Activated CD8-positive, alpha-beta T cell treated with anti-CD3 and anti-CD28 coated beads, Interleukin-2, amount 10 ng/mL, durations not matched to agents 7 days and 5 days (primary cell): Measurements from ENCODE around the gene KCNH3. TPM values are rescaled to one million over a fixed set of nuclear protein-coding genes. Genes with fewer than 3 reads are reported as not detected.
A peak's percentile ranks its signal among the peaks of the same experiment; 100 is the strongest.

ENCODE experiments used
- ATAC-seq: fragments of 150-1000 bp; cut with Tn5 transposase; one replicate; pipeline ENCODE4 v1.10.0; 2021; ENCODE audit warnings: moderate library complexity
- CTCF ChIA-PET: fragments of 350-600 bp; sonication (Branson Sonifier 250); formaldehyde crosslinking; loops from one replicate; lab custom pipeline; 2021; ENCODE audit warnings: antibody characterized with exemption; lab: Charles Lee
- POLR2A ChIA-PET: fragments of 350-600 bp; sonication (Branson Sonifier 250); formaldehyde crosslinking; loops from one replicate; lab custom pipeline; 2021; ENCODE audit warnings: antibody characterized with exemption; lab: Charles Lee
- DNase-seq: peaks from one replicate; pipeline ENCODE4 v3.0.0-alpha.2; 2020
- H3K27ac Mint-ChIP-seq: one replicate; pipeline ENCODE4 v1.8.0; 2021; ENCODE audit warnings: mild to moderate bottlenecking, mixed read lengths
- H3K27me3 Mint-ChIP-seq: one replicate; pipeline ENCODE4 v1.8.0; 2021; ENCODE audit warnings: low read depth, mixed read lengths
- H3K36me3 Mint-ChIP-seq: one replicate; pipeline ENCODE4 v1.8.0; 2021; ENCODE audit warnings: low read depth, mixed read lengths
- H3K4me1 Mint-ChIP-seq: one replicate; pipeline ENCODE4 v1.8.0; 2021; ENCODE audit warnings: low read depth, mixed read lengths
- H3K4me3 Mint-ChIP-seq: one replicate; pipeline ENCODE4 v1.8.0; 2021; ENCODE audit warnings: mild to moderate bottlenecking, mixed read lengths
- H3K9me3 Mint-ChIP-seq: one replicate; pipeline ENCODE4 v1.8.0; 2022; ENCODE audit warnings: mixed read lengths; ENCODE audit not compliant: insufficient read depth
- total RNA-seq, 2 experiments: library from RNA; stranded (reverse); gene quantifications; one replicate each; pipeline ENCODE4 v1.2.3, GENCODE V29; 2021

Gene KCNH3
- total RNA-seq, 2 experiments from 2014 or later, result 5.1 to 5.3 TPM

GRCh38 chr12:49539406-49540228, 787 bp downstream of the KCNH3 start:
- Mint-ChIP-seq H3K36me3 (no peaks in the 10 kb centered on the region), H3K4me1 (peaks cover 38% of the 10 kb centered on the region), H3K4me3 (peak overlapping the region; percentile 57), H3K27ac (no peak overlapping the region), H3K9me3 (no peaks in the 10 kb centered on the region), H3K27me3 (peaks cover 47% of the 10 kb centered on the region)
- ChIA-PET POLR2A (interaction anchor here (1.1 to 1.6 kb wide), 3 partner anchors 25 to 142 kb away, joined by 3 to 5 read pairs (median 4); no protein-coding TSS in a partner anchor), CTCF (interaction anchor here (1.3 to 2.6 kb wide), 3 partner anchors 13 to 182 kb away, joined by 3 to 7 read pairs (median 4); partner anchors contain the start of gene FMNL3)
- no peak for DNase-seq
- ATAC-seq, result no peak

- H3K27me3 Mint-ChIP-seq, result peaks cover 43% of the 10 kb centered on the region
- ChIA-PET CTCF (interaction anchor here (1.2 kb wide), 1 partner anchor 12 kb away, joined by 3 read pairs; no protein-coding TSS in a partner anchor), POLR2A (interaction anchor here (1.1 kb wide), 1 partner anchor 27 kb away, joined by 5 read pairs; no protein-coding TSS in a partner anchor)
- H3K27ac Mint-ChIP-seq, result no peak overlapping the region
- H3K9me3 Mint-ChIP-seq, result no peaks in the 10 kb centered on the region
- DNase-seq (no peak), ATAC-seq (no peak)
- H3K4me3 Mint-ChIP-seq, result peak overlapping the region; percentile 40
- H3K4me1 Mint-ChIP-seq, result peaks cover 40% of the 10 kb centered on the region
- H3K36me3 Mint-ChIP-seq, result no peaks in the 10 kb centered on the region
These were observed 1.7 kb downstream of the KCNH3 start for GRCh38 chr12:49540229-49541139.

GRCh38 chr12:49541140-49541861, 2.5 kb downstream of the KCNH3 start:
- ATAC-seq (no peak), DNase-seq (no peak)
- peaks cover 35% of the 10 kb centered on the region for H3K27me3 Mint-ChIP-seq
- POLR2A ChIA-PET, result no interaction called here
- H3K36me3 Mint-ChIP-seq, result no peaks in the 10 kb centered on the region
- no peak overlapping the region for H3K4me3 Mint-ChIP-seq
- H3K4me1 Mint-ChIP-seq, result peaks cover 40% of the 10 kb centered on the region
- no peaks in the 10 kb centered on the region for H3K9me3 Mint-ChIP-seq
- H3K27ac Mint-ChIP-seq, result peak overlapping the region; percentile 32
- CTCF ChIA-PET, result interaction anchor here (1.2 kb wide), 1 partner anchor 11 kb away, joined by 3 read pairs; no protein-coding TSS in a partner anchor

GRCh38 chr12:49541911-49542505, 3.2 kb downstream of the KCNH3 start:
- Mint-ChIP-seq H3K27me3 (peaks cover 29% of the 10 kb centered on the region), H3K27ac (no peak overlapping the region), H3K9me3 (no peaks in the 10 kb centered on the region), H3K4me1 (peaks cover 40% of the 10 kb centered on the region), H3K36me3 (no peaks in the 10 kb centered on the region), H3K4me3 (no peak overlapping the region)
- no peak for DNase-seq
- ChIA-PET POLR2A (no interaction called here), CTCF (no interaction called here)
- ATAC-seq, result no peak

GRCh38 chr12:49542592-49543160, 3.8 kb downstream of the KCNH3 start:
- Mint-ChIP-seq H3K4me1 (peaks cover 42% of the 10 kb centered on the region), H3K9me3 (no peaks in the 10 kb centered on the region), H3K27me3 (peaks cover 30% of the 10 kb centered on the region), H3K36me3 (no peaks in the 10 kb centered on the region), H3K4me3 (peak overlapping the region; percentile 1), H3K27ac (peak overlapping the region; percentile 77)
- CTCF ChIA-PET, result interaction anchor here (1.5 to 1.8 kb wide), 2 partner anchors 11 to 37 kb away, joined by 4 to 5 read pairs; no protein-coding TSS in a partner anchor
- no peak for DNase-seq
- POLR2A ChIA-PET, result no interaction called here
- no peak for ATAC-seq

- H3K36me3 Mint-ChIP-seq, result no peaks in the 10 kb centered on the region
- peaks cover 46% of the 10 kb centered on the region for H3K4me1 Mint-ChIP-seq
- peak overlapping the region; percentile 77 for H3K27ac Mint-ChIP-seq
- POLR2A ChIA-PET, result no interaction called here
- peaks cover 28% of the 10 kb centered on the region for H3K27me3 Mint-ChIP-seq
- H3K4me3 Mint-ChIP-seq, result peak overlapping the region; percentile 1
- CTCF ChIA-PET, result interaction anchor here (1.5 to 1.8 kb wide), 2 partner anchors 11 to 37 kb away, joined by 4 to 5 read pairs; no protein-coding TSS in a partner anchor
- no peak for DNase-seq
- H3K9me3 Mint-ChIP-seq, result no peaks in the 10 kb centered on the region
- no peak for ATAC-seq
These were observed 4.5 kb downstream of the KCNH3 start for GRCh38 chr12:49543221-49543913.

- DNase-seq (no peak), ATAC-seq (no peak)
- Mint-ChIP-seq H3K9me3 (no peaks in the 10 kb centered on the region), H3K4me3 (no peak overlapping the region), H3K4me1 (peaks cover 51% of the 10 kb centered on the region), H3K27me3 (peaks cover 28% of the 10 kb centered on the region), H3K36me3 (no peaks in the 10 kb centered on the region), H3K27ac (no peak overlapping the region)
- ChIA-PET CTCF (interaction anchor here (1.0 to 1.8 kb wide), 3 partner anchors 10 to 187 kb away, joined by 3 to 5 read pairs (median 4); no protein-coding TSS in a partner anchor), POLR2A (no interaction called here)
These were observed 5.3 kb downstream of the KCNH3 start for GRCh38 chr12:49543914-49544815.

- no peaks in the 10 kb centered on the region for H3K9me3 Mint-ChIP-seq
- H3K4me1 Mint-ChIP-seq, result peaks cover 44% of the 10 kb centered on the region
- no peaks in the 10 kb centered on the region for H3K36me3 Mint-ChIP-seq
- ChIA-PET CTCF (interaction anchor here (1.0 kb wide), 1 partner anchor 198 kb away, joined by 3 read pairs; no protein-coding TSS in a partner anchor), POLR2A (interaction anchor here (0.6 kb wide), 1 partner anchor 9 kb away, joined by 3 read pairs; no protein-coding TSS in a partner anchor)
- DNase-seq (no peak), ATAC-seq (no peak)
- peaks cover 19% of the 10 kb centered on the region for H3K27me3 Mint-ChIP-seq
- H3K4me3 Mint-ChIP-seq, result no peak overlapping the region
- no peak overlapping the region for H3K27ac Mint-ChIP-seq
These were observed 7.0 kb downstream of the KCNH3 start for GRCh38 chr12:49545815-49546214.

GRCh38 chr12:49546481-49546880, 7.7 kb downstream of the KCNH3 start:
- ChIA-PET POLR2A (interaction anchor here (0.6 kb wide), 1 partner anchor 10 kb away, joined by 3 read pairs; no protein-coding TSS in a partner anchor), CTCF (interaction anchor here (1.0 kb wide), 1 partner anchor 199 kb away, joined by 3 read pairs; no protein-coding TSS in a partner anchor)

More at GRCh38 chr12:49546481-49546880, 7.7 kb downstream of the KCNH3 start:
- Mint-ChIP-seq H3K9me3 (no peaks in the 10 kb centered on the region), H3K36me3 (no peaks in the 10 kb centered on the region), H3K4me1 (peaks cover 40% of the 10 kb centered on the region), H3K27ac (no peak overlapping the region), H3K27me3 (peaks cover 13% of the 10 kb centered on the region), H3K4me3 (no peak overlapping the region)
- no peak for ATAC-seq
- no peak for DNase-seq
